Ramos (cell line): ENCODE measurements around the gene CHMP3.
"Not testable (repeated sequence)": the region's sequence is repeated elsewhere in the genome, so short reads cannot be mapped to it uniquely, and the experiment has no call there.

Experiments used
- in situ Hi-C: fragments of 300-500 bp; cut with MboI; formaldehyde crosslinking; loops from one replicate; pipeline ENCODE4 v1.14.3; 2022; ENCODE audit warnings: low sequenced_read_pairs; ENCODE audit not compliant: unreplicated experiment

Gene CHMP3

GRCh38 chr2:86562922-86563649, at the start of gene CHMP3:
Gene CHMP3 (minus strand): TSS chr2:86563443. CDS start chr2:86563348, 95 bp downstream.
- in situ Hi-C loops = no loop called here

- in situ Hi-C loops = no loop called here
Measured at GRCh38 chr2:86610871-86611270, 47.6 kb upstream of the CHMP3 start.

- in situ Hi-C loops = no loop called here
Measured at GRCh38 chr2:86608832-86609410, 45.7 kb upstream of the CHMP3 start.

GRCh38 chr2:86603905-86604304, 40.7 kb upstream of the CHMP3 start:
- in situ Hi-C loops = no loop called here

GRCh38 chr2:86598966-86599365, 35.7 kb upstream of the CHMP3 start:
- in situ Hi-C loops = no loop called here

GRCh38 chr2:86596118-86596517, 32.9 kb upstream of the CHMP3 start:
- in situ Hi-C loops = no loop called here

- in situ Hi-C loops = no loop called here
Measured at GRCh38 chr2:86593266-86593665, 30.0 kb upstream of the CHMP3 start.

- in situ Hi-C loops = no loop called here
Measured at GRCh38 chr2:86592547-86593230, 29.4 kb upstream of the CHMP3 start.

GRCh38 chr2:86589701-86590100, 26.5 kb upstream of the CHMP3 start:
- in situ Hi-C loops = not testable (repeated sequence)

GRCh38 chr2:86584151-86584913, 21.1 kb upstream of the CHMP3 start:
- in situ Hi-C loops = no loop called here

GRCh38 chr2:86580560-86580959, 17.3 kb upstream of the CHMP3 start:
- in situ Hi-C loops = no loop called here

- in situ Hi-C loops = no loop called here
Measured at GRCh38 chr2:86577817-86578456, 14.7 kb upstream of the CHMP3 start.

GRCh38 chr2:86570059-86570458, 6.8 kb upstream of the CHMP3 start:
- in situ Hi-C loops = no loop called here

- in situ Hi-C loops = no loop called here
Measured at GRCh38 chr2:86566821-86567190, 3.6 kb upstream of the CHMP3 start.

- in situ Hi-C loops = no loop called here
Measured at GRCh38 chr2:86566158-86566820, 3.0 kb upstream of the CHMP3 start.

GRCh38 chr2:86563650-86564061, 413 bp upstream of the CHMP3 start:
- in situ Hi-C loops = no loop called here

- in situ Hi-C loops = no loop called here
Measured at GRCh38 chr2:86562485-86562921, 740 bp downstream of the CHMP3 start.

GRCh38 chr2:86557836-86558235, 5.4 kb downstream of the CHMP3 start:
- in situ Hi-C loops = no loop called here

- in situ Hi-C loops = no loop called here
Measured at GRCh38 chr2:86556508-86556907, 6.7 kb downstream of the CHMP3 start.

GRCh38 chr2:86552889-86553288, 10.4 kb downstream of the CHMP3 start:
- in situ Hi-C loops = no loop called here
